ENCODE measurements around the gene HEG1. TPM values are rescaled to one million over a fixed set of nuclear protein-coding genes. Genes with fewer than 3 reads are reported as not detected.
"Not testable (repeated sequence)": the region's sequence is repeated elsewhere in the genome, so short reads cannot be mapped to it uniquely, and the experiment has no call there.

The HEG1 gene
- polyA plus RNA-seq, 3 donors = 7.0 to 36.6 (median 14.1) TPM

GRCh38 chr3:124972457-124972856 is 83.3 kb downstream of the HEG1 start:
- no peak overlapping the region for H3K27ac ChIP-seq (ENCODE audit: low read depth, low read length)
- 30 to 92% (median 91%) methylated on average over 3 of the region's 3 CpGs for WGBS, 3 donors

GRCh38 chr3:124969963-124970722 is 85.7 kb downstream of the HEG1 start:
- WGBS, 3 donors = 89 to 92% (median 92%) methylated on average over 18 of the region's 18 CpGs
- no peak overlapping the region for H3K27ac ChIP-seq (ENCODE audit: low read depth, low read length)

DNA sequence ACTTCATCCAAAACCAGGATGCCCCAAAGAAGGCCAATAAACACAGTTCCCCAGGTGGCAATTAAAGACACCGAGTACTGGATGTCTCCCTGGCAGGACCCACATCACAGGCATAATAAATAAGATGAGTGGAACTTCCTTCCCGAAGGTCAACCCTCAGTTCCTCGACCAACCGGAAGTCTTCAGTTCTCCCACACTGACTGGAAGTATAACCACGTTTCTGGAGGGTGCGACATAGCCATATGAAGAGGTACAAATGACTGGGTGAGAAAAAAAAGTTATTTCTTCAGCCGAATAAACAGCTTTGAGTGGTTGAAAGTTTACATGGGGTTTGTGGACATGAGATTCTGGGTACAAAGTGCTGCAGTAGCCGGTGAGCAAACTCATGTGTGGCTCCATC is 86.6 kb downstream of the HEG1 start:
- H3K27ac ChIP-seq (ENCODE audit: low read depth, low read length) = no peak overlapping the region
- 65 to 88% (median 68%) methylated on average over 8 of the region's 8 CpGs for WGBS, 3 donors

- H3K27ac ChIP-seq (ENCODE audit: low read depth, low read length) = no peak overlapping the region
- WGBS, 3 donors = 82 to 87% (median 86%) methylated on average over 10 of the region's 10 CpGs
Measured at GRCh38 chr3:124967964-124968363, 87.8 kb downstream of the HEG1 start.

- WGBS, 3 donors = 66 to 76% (median 70%) methylated on average over 7 of the region's 7 CpGs
- H3K27ac ChIP-seq (ENCODE audit: low read depth, low read length) = no peak overlapping the region
Measured at GRCh38 chr3:124966521-124967445, 89.0 kb downstream of the HEG1 start.

DNA sequence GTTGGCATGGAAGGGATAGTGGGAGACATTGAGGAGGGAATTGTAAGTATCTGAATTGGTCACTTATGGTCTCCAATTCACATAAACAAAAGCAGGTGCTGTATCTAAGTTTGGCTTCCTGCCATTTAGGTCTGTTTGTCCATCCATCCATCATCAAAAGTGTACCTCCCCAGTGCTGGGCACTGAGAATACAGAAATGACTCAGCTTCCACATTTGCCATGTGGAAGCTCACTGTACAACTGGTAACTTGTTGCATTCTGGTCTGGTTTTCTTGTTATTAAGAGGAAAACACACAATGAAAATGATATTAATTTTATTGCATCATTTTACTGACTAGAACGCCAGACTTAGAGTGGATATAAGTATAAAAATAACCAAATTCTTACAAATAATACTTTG is 90.4 kb downstream of the HEG1 start:
- WGBS, 3 donors = 66 to 79% (median 69%) methylated on average over 1 of the region's 1 CpG
- H3K27ac ChIP-seq (ENCODE audit: low read depth, low read length) = no peak overlapping the region

- WGBS, 3 donors = 74 to 86% (median 78%) methylated on average over 4 of the region's 4 CpGs
- no peak overlapping the region for H3K27ac ChIP-seq (ENCODE audit: low read depth, low read length)
Measured at GRCh38 chr3:124964387-124964786, 91.4 kb downstream of the HEG1 start.

GRCh38 chr3:124963755-124964154 is 92.0 kb downstream of the HEG1 start:
- WGBS, 3 donors = 39 to 44% (median 40%) methylated on average over 3 of the region's 3 CpGs
- no peak overlapping the region for H3K27ac ChIP-seq (ENCODE audit: low read depth, low read length)

- H3K27ac ChIP-seq (ENCODE audit: low read depth, low read length) = no peak overlapping the region
- WGBS, 3 donors = 91 to 100% (median 92%) methylated on average over 2 of the region's 2 CpGs
Measured at GRCh38 chr3:124962403-124962940, 93.3 kb downstream of the HEG1 start.

GRCh38 chr3:124960698-124961097 is 95.1 kb downstream of the HEG1 start:
- WGBS, 3 donors = 65 to 85% (median 69%) methylated on average over 5 of the region's 5 CpGs
- no peak overlapping the region for H3K27ac ChIP-seq (ENCODE audit: low read depth, low read length)

DNA sequence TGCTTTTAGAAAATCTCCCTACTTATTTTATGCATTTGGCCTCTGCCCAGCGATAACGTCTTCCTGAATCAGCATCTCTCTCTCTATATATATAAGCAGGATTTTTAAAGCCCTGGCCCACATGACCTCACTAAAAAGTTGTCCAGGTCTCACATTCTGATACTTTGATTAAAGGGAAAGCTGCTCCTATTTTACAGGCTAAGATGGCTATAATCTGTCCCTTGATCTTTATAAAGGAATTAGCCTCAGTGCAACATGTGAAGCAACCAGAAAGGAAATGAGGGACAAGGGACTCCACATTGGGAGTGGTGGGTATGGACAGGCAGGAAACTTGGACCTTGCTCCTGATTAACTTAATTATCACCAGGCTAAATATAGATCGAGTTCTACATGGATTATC is 95.7 kb downstream of the HEG1 start:
- 44 to 68% (median 58%) methylated on average over 3 of the region's 3 CpGs for WGBS, 3 donors
- no peak overlapping the region for H3K27ac ChIP-seq (ENCODE audit: low read depth, low read length)

DNA sequence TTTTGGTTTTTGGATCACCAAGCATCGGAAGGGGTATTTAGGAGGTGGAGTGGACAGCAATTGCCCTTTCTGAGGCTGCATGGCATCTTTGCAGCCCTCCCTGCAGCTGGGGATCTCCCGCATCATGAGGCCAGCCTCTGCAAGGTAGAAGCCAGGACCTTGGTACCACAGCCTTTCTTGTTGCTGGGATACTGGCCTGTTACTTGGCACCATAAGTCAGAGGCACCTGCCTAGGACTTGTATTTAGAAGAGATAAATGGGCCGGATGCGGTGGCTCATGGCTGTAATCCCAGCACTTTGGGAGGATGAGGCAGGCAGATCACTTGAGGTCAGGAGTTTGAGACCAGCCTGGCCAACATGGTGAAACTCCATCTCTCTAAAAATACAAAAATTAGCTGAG is 97.8 kb downstream of the HEG1 start:
- not testable (repeated sequence) for H3K27ac ChIP-seq (ENCODE audit: low read depth, low read length)
- 90 to 92% (median 90%) methylated on average over 4 of the region's 4 CpGs for WGBS, 3 donors

- WGBS, 3 donors = 57 to 74% (median 73%) methylated on average over 5 of the region's 5 CpGs
- no peak overlapping the region for H3K27ac ChIP-seq (ENCODE audit: low read depth, low read length)
Measured at GRCh38 chr3:124952282-124952855, 103.4 kb downstream of the HEG1 start.

- 80 to 92% (median 88%) methylated on average over 8 of the region's 8 CpGs for WGBS, 3 donors
- H3K27ac ChIP-seq (ENCODE audit: low read depth, low read length) = no peak overlapping the region
Measured at GRCh38 chr3:124951511-124952281, 104.1 kb downstream of the HEG1 start.

GRCh38 chr3:124950026-124950425 is 105.8 kb downstream of the HEG1 start:
- H3K27ac ChIP-seq (ENCODE audit: low read depth, low read length) = no peak overlapping the region
- 81 to 84% (median 82%) methylated on average over 3 of the region's 3 CpGs for WGBS, 3 donors

- no peak overlapping the region for H3K27ac ChIP-seq (ENCODE audit: low read depth, low read length)
- WGBS, 3 donors = 74 to 91% (median 84%) methylated on average over 2 of the region's 2 CpGs
Measured at GRCh38 chr3:124942613-124943012, 113.2 kb downstream of the HEG1 start.

DNA sequence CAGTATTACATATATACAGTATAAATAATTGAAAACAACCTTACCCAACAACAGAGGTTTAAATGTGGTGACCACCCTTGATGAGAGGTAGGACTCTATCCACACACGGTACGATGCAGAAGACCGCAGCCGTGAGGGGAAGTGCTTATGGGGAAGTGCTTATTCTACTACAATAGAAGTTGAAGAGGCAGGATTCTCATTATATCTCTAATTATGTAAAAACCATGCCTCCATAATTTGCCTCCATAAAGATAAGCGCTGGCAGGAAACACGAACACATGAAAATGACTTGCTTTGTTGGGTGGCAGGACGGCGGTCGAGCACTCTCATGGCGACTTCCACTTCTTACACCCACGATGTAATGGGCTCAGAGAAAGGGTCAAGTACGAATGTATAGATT is 114.0 kb downstream of the HEG1 start:
- H3K27ac ChIP-seq (ENCODE audit: low read depth, low read length) = no peak overlapping the region
- WGBS, 3 donors = 76 to 88% (median 81%) methylated on average over 12 of the region's 12 CpGs

- 72 to 91% (median 75%) methylated on average over 4 of the region's 4 CpGs for WGBS, 3 donors
Measured at GRCh38 chr3:124939661-124940060, 116.1 kb downstream of the HEG1 start.

More at GRCh38 chr3:124939661-124940060, 116.1 kb downstream of the HEG1 start:
- no peak overlapping the region for H3K27ac ChIP-seq (ENCODE audit: low read depth, low read length)
